NCI-H748 treated with DMSO at 0.1 percent for 48 hours (cell line): ENCODE data around the gene KRT16.
"Not testable (repeated sequence)": the region's sequence is repeated elsewhere in the genome, so short reads cannot be mapped to it uniquely, and the experiment has no call there.

Experiments used
- DNase-seq: peaks from one replicate; lab custom pipeline; 2025; lab: John Stamatoyannopoulos, UW

KRT16 gene

GRCh38 chr17:41628073-41628370 is 15.5 kb upstream of the KRT16 start:
- not testable (repeated sequence) for DNase-seq

GRCh38 chr17:41627316-41628072 is 14.9 kb upstream of the KRT16 start:
- DNase-seq, result no peak

GRCh38 chr17:41626914-41627295 is 14.3 kb upstream of the KRT16 start:
- not testable (repeated sequence) for DNase-seq

GRCh38 chr17:41626028-41626913 is 13.7 kb upstream of the KRT16 start:
- DNase-seq, result not testable (repeated sequence)

- DNase-seq, result no peak
These were observed 13.0 kb upstream of the KRT16 start for GRCh38 chr17:41625602-41626001.

- no peak for DNase-seq
These were observed 11.9 kb upstream of the KRT16 start, which contains the start of gene KRT17 for GRCh38 chr17:41624208-41625101. KRT17 (minus strand) TSS chr17:41624575; CDS start chr17:41624509, 66 bp downstream.

GRCh38 chr17:41623184-41623861 is 10.8 kb upstream of the KRT16 start:
- DNase-seq, result not testable (repeated sequence)

- DNase-seq, result not testable (repeated sequence)
These were observed 10.0 kb upstream of the KRT16 start for GRCh38 chr17:41622340-41623183.

- no peak for DNase-seq
These were observed 9.3 kb upstream of the KRT16 start for GRCh38 chr17:41621916-41622315.

- not testable (repeated sequence) for DNase-seq
These were observed 8.9 kb upstream of the KRT16 start for GRCh38 chr17:41621435-41621817.

- DNase-seq, result no peak
These were observed 8.2 kb upstream of the KRT16 start for GRCh38 chr17:41620583-41621434.

GRCh38 chr17:41619927-41620582 is 7.5 kb upstream of the KRT16 start:
- DNase-seq, result not testable (repeated sequence)

GRCh38 chr17:41619036-41619926 is 6.7 kb upstream of the KRT16 start:
- no peak for DNase-seq

- DNase-seq, result no peak
These were observed 5.9 kb upstream of the KRT16 start for GRCh38 chr17:41618341-41619035.

GRCh38 chr17:41617698-41618097 is 5.1 kb upstream of the KRT16 start:
- no peak for DNase-seq

GRCh38 chr17:41617136-41617535 is 4.6 kb upstream of the KRT16 start:
- no peak for DNase-seq

- not testable (repeated sequence) for DNase-seq
These were observed 3.9 kb upstream of the KRT16 start for GRCh38 chr17:41616486-41616885.
